ENCODE data around the gene SCGB3A2.

DNA sequence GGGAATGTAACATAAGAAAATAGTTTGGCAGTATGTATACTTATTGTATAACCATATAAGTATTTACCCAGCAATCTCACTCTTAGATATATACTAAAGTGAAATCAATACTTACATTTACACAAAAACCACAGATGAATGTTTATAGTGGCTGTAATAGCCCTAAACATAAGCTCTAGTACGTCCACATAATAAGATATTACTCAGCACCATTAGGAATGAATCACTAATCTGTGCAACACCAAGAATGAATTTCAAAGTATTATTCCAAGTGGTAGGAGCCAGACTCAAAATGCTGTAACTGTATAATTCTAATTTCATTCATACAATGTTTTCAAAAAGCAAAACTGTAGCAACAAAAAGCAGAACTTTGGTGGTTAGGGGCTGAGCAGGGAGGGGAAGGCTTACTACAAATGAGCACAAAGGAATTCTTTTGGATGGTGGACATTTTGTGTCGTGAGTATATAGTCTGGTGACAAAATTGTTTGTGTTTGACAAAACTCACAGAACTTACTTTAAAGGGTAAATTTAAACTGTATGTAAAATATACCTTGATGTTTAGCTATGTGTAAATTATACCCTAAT is 39.7 kb downstream of the SCGB3A2 start:
- TF ChIP-seq TAF1 (IDR thresholded peaks at IDR 0.05; ENCODE audit: low read depth) = no peak
- no peak for TF ChIP-seq MXI1 (conservative IDR thresholded peaks at IDR 0.05; ENCODE audit: poor library complexity, severe bottlenecking)
- TF ChIP-seq, protein P1, sequence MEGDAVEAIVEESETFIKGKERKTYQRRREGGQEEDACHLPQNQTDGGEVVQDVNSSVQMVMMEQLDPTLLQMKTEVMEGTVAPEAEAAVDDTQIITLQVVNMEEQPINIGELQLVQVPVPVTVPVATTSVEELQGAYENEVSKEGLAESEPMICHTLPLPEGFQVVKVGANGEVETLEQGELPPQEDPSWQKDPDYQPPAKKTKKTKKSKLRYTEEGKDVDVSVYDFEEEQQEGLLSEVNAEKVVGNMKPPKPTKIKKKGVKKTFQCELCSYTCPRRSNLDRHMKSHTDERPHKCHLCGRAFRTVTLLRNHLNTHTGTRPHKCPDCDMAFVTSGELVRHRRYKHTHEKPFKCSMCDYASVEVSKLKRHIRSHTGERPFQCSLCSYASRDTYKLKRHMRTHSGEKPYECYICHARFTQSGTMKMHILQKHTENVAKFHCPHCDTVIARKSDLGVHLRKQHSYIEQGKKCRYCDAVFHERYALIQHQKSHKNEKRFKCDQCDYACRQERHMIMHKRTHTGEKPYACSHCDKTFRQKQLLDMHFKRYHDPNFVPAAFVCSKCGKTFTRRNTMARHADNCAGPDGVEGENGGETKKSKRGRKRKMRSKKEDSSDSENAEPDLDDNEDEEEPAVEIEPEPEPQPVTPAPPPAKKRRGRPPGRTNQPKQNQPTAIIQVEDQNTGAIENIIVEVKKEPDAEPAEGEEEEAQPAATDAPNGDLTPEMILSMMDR (IDR thresholded peaks at IDR 0.05; ENCODE audit: poor library complexity, severe bottlenecking) = no peak
- TF ChIP-seq POLR2AphosphoS5 (IDR thresholded peaks at IDR 0.05) = no peak
- TF ChIP-seq EP300 (conservative IDR thresholded peaks at IDR 0.05; ENCODE audit: poor library complexity, severe bottlenecking) = no peak
- no peak for TF ChIP-seq SMC3 (conservative IDR thresholded peaks at IDR 0.05; ENCODE audit: poor library complexity)
- TF ChIP-seq EZH2 (IDR thresholded peaks at IDR 0.05; ENCODE audit: borderline replicate concordance, insufficient read depth, low read length, poor library complexity, severe bottlenecking) = no peak
- TF ChIP-seq, protein P2, sequence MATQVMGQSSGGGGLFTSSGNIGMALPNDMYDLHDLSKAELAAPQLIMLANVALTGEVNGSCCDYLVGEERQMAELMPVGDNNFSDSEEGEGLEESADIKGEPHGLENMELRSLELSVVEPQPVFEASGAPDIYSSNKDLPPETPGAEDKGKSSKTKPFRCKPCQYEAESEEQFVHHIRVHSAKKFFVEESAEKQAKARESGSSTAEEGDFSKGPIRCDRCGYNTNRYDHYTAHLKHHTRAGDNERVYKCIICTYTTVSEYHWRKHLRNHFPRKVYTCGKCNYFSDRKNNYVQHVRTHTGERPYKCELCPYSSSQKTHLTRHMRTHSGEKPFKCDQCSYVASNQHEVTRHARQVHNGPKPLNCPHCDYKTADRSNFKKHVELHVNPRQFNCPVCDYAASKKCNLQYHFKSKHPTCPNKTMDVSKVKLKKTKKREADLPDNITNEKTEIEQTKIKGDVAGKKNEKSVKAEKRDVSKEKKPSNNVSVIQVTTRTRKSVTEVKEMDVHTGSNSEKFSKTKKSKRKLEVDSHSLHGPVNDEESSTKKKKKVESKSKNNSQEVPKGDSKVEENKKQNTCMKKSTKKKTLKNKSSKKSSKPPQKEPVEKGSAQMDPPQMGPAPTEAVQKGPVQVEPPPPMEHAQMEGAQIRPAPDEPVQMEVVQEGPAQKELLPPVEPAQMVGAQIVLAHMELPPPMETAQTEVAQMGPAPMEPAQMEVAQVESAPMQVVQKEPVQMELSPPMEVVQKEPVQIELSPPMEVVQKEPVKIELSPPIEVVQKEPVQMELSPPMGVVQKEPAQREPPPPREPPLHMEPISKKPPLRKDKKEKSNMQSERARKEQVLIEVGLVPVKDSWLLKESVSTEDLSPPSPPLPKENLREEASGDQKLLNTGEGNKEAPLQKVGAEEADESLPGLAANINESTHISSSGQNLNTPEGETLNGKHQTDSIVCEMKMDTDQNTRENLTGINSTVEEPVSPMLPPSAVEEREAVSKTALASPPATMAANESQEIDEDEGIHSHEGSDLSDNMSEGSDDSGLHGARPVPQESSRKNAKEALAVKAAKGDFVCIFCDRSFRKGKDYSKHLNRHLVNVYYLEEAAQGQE (IDR thresholded peaks at IDR 0.05; ENCODE audit: borderline replicate concordance) = no peak
- TF ChIP-seq RAD21 (conservative IDR thresholded peaks at IDR 0.05) = no peak
